GM19397 (cell line): Measurements from ENCODE around the gene SOBP.
A peak's percentile ranks its signal among the peaks of the same experiment; 100 is the strongest.

Source experiments
- ATAC-seq: cut with Tn5 transposase; IDR thresholded peaks from one replicate; pipeline ENCODE4 v1.9.1; 2021; ENCODE audit warnings: mild to moderate bottlenecking, moderate library complexity; ENCODE audit not compliant: unreplicated experiment

SOBP gene

GRCh38 chr6:107613651-107614379 is 123.9 kb downstream of the SOBP start:
- ATAC-seq: no peak

- no peak for ATAC-seq
Measured at GRCh38 chr6:107614828-107615227, 124.9 kb downstream of the SOBP start.

- ATAC-seq: no peak
Measured at GRCh38 chr6:107616775-107617174, 126.9 kb downstream of the SOBP start.

GRCh38 chr6:107617341-107617932 is 127.5 kb downstream of the SOBP start:
- ATAC-seq: no peak

- peak; percentile 96 for ATAC-seq
Measured at GRCh38 chr6:107618672-107619071, 128.8 kb downstream of the SOBP start.

- no peak for ATAC-seq
Measured at GRCh38 chr6:107620732-107621131, 130.8 kb downstream of the SOBP start.

GRCh38 chr6:107621229-107621937 is 131.5 kb downstream of the SOBP start:
- ATAC-seq: no peak

GRCh38 chr6:107622269-107622668 is 132.4 kb downstream of the SOBP start:
- ATAC-seq: no peak

GRCh38 chr6:107624050-107624449 is 134.1 kb downstream of the SOBP start:
- no peak for ATAC-seq

- no peak for ATAC-seq
Measured at GRCh38 chr6:107624541-107624940, 134.6 kb downstream of the SOBP start.

- ATAC-seq: no peak
Measured at GRCh38 chr6:107625264-107625663, 135.3 kb downstream of the SOBP start.

- no peak for ATAC-seq
Measured at GRCh38 chr6:107626645-107627044, 136.7 kb downstream of the SOBP start.

GRCh38 chr6:107627969-107628368 is 138.1 kb downstream of the SOBP start:
- no peak for ATAC-seq

- ATAC-seq: no peak
Measured at GRCh38 chr6:107628878-107629277, 139.0 kb downstream of the SOBP start.

GRCh38 chr6:107629548-107630129 is 139.7 kb downstream of the SOBP start:
- no peak for ATAC-seq

- no peak for ATAC-seq
Measured at GRCh38 chr6:107630348-107630977, 140.5 kb downstream of the SOBP start.

- ATAC-seq: no peak
Measured at GRCh38 chr6:107632381-107633136, 142.6 kb downstream of the SOBP start.

- ATAC-seq: no peak
Measured at GRCh38 chr6:107633680-107634323, 143.9 kb downstream of the SOBP start.

- ATAC-seq: no peak
Measured at GRCh38 chr6:107634324-107635056, 144.6 kb downstream of the SOBP start.
